ENCODE measurements around the gene CPN1.
"Not testable (repeated sequence)": the region's sequence is repeated elsewhere in the genome, so short reads cannot be mapped to it uniquely, and the experiment has no call there.

The CPN1 gene

GRCh38 chr10:100024748-100025147 is 56.9 kb downstream of the CPN1 start:
- DNase-seq (ENCODE audit: low read depth in 1 of 2, low spot score in 1 of 2) = no peak

GRCh38 chr10:100022403-100022802 is 59.3 kb downstream of the CPN1 start:
- no peak for DNase-seq (ENCODE audit: low read depth in 1 of 2, low spot score in 1 of 2)

GRCh38 chr10:100021322-100021721 is 60.3 kb downstream of the CPN1 start:
- DNase-seq (ENCODE audit: low read depth in 1 of 2, low spot score in 1 of 2) = no peak

GRCh38 chr10:100020886-100021253 is 60.8 kb downstream of the CPN1 start:
- DNase-seq (ENCODE audit: low read depth in 1 of 2, low spot score in 1 of 2) = no peak

GRCh38 chr10:100020142-100020885 is 61.4 kb downstream of the CPN1 start:
- no peak for DNase-seq (ENCODE audit: low read depth in 1 of 2, low spot score in 1 of 2)

GRCh38 chr10:100019787-100020141 is 61.9 kb downstream of the CPN1 start:
- no peak for DNase-seq (ENCODE audit: low read depth in 1 of 2, low spot score in 1 of 2)

- no peak for DNase-seq (ENCODE audit: low read depth in 1 of 2, low spot score in 1 of 2)
Measured at GRCh38 chr10:100014071-100014762, 67.5 kb downstream of the CPN1 start.

GRCh38 chr10:100013621-100014020 is 68.0 kb downstream of the CPN1 start:
- no peak for DNase-seq (ENCODE audit: low read depth in 1 of 2, low spot score in 1 of 2)

- not testable (repeated sequence) for DNase-seq (ENCODE audit: low read depth in 1 of 2, low spot score in 1 of 2)
Measured at GRCh38 chr10:100011906-100012305, 69.8 kb downstream of the CPN1 start.

- peak; percentile 51 to 73 for DNase-seq (ENCODE audit: low read depth in 1 of 2, low spot score in 1 of 2)
Measured at GRCh38 chr10:100009793-100010676, 71.6 kb downstream of the CPN1 start, which contains the start of gene DNMBP. Gene DNMBP, minus strand, starts transcription at chr10:100009947. Its CDS starts 37,823 bp downstream, at chr10:99972124.

GRCh38 chr10:100009283-100009792 is 72.3 kb downstream of the CPN1 start:
- DNase-seq (ENCODE audit: low read depth in 1 of 2, low spot score in 1 of 2) = no peak

GRCh38 chr10:100008708-100009282 is 72.9 kb downstream of the CPN1 start:
- no peak for DNase-seq (ENCODE audit: low read depth in 1 of 2, low spot score in 1 of 2)

GRCh38 chr10:100008142-100008522 is 73.5 kb downstream of the CPN1 start:
- DNase-seq (ENCODE audit: low read depth in 1 of 2, low spot score in 1 of 2) = no peak

- DNase-seq (ENCODE audit: low read depth in 1 of 2, low spot score in 1 of 2) = no peak
Measured at GRCh38 chr10:100007231-100008141, 74.2 kb downstream of the CPN1 start.

GRCh38 chr10:100006243-100006886 is 75.3 kb downstream of the CPN1 start:
- no peak for DNase-seq (ENCODE audit: low read depth in 1 of 2, low spot score in 1 of 2)

GRCh38 chr10:100004805-100005510 is 76.7 kb downstream of the CPN1 start:
- no peak for DNase-seq (ENCODE audit: low read depth in 1 of 2, low spot score in 1 of 2)

GRCh38 chr10:100000109-100000644 is 81.5 kb downstream of the CPN1 start:
- no peak for DNase-seq (ENCODE audit: low read depth in 1 of 2, low spot score in 1 of 2)

GRCh38 chr10:99999319-100000108 is 82.2 kb downstream of the CPN1 start:
- no peak for DNase-seq (ENCODE audit: low read depth in 1 of 2, low spot score in 1 of 2)
